Measurements from ENCODE around the gene ATP6V1G1.
"Not testable (repeated sequence)": the region's sequence is repeated elsewhere in the genome, so short reads cannot be mapped to it uniquely, and the experiment has no call there.

The ATP6V1G1 gene

DNA sequence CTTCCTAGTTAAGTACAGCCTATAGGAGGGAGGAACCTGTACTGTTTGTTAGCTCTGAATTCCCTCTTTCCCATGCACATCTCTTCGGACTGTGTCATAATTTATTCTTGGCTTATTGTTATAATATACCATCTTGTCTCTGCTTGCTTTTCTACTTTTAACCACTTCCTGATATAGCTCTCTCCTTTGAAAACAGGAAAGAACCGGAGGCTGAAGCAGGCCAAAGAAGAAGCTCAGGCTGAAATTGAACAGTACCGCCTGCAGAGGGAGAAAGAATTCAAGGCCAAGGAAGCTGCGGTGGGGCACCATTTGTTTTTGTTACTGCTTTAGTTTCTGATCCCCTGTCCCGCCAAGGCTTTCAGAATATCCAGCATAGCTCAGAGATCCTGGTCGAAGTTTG, 4.8 kb downstream of the ATP6V1G1 start:
- no peaks in the 10 kb centered on the region for H3K27me3 ChIP-seq (ENCODE audit: control insufficient read depth in 5 of 5, insufficient read depth in 4 of 5, low read length in 5 of 5)
- H3K27ac ChIP-seq (ENCODE audit: low read depth, low read length): peak overlapping the region; percentile 64
- H3K9me3 ChIP-seq (ENCODE audit: control insufficient read depth in 5 of 5, low read length in 5 of 5): no peaks in the 10 kb centered on the region
- H3K4me3 ChIP-seq (ENCODE audit: low read depth in 1 of 5, low read length in 5 of 5): no peak overlapping the region
- peaks cover 0 to 49% (median 47%) of the 10 kb centered on the region in 5 donors for H3K4me1 ChIP-seq (ENCODE audit: control insufficient read depth in 5 of 5, insufficient read depth in 5 of 5, low read length in 5 of 5)
- H3K9ac ChIP-seq (ENCODE audit: low read length in 5 of 5): peak overlapping the region; percentile 30 to 72 (median 54)
- H3K36me3 ChIP-seq (ENCODE audit: control insufficient read depth in 5 of 5, insufficient read depth in 5 of 5, low read length in 5 of 5): peaks cover 5 to 44% (median 36%) of the 10 kb centered on the region in 5 donors

DNA sequence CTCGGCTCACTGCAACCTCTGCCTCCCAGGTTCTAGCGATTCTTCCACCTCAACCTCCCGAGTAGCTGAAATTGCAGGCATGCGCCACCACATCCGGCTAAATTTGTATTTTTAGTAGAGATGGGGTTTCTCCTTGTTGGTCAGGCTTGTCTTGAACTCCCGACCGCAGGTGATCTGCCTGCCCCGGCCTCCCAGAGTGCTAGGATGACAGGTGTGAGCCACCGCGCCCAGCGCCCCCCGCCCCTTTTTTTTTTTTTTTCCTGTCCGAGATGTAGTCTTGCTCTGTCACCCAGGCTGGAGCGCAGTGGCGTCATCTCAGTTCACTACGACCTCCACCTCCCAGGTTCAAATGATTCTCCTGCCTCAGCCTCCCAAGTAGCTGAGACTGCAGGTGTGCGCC, 6.6 kb downstream of the ATP6V1G1 start:
- Histone ChIP-seq H3K9ac (ENCODE audit: low read length in 5 of 5) (no peak overlapping the region), H3K4me3 (ENCODE audit: low read depth in 1 of 5, low read length in 5 of 5) (no peak overlapping the region), H3K27me3 (ENCODE audit: control insufficient read depth in 5 of 5, insufficient read depth in 4 of 5, low read length in 5 of 5) (no peaks in the 10 kb centered on the region), H3K4me1 (ENCODE audit: control insufficient read depth in 5 of 5, insufficient read depth in 5 of 5, low read length in 5 of 5) (peaks cover 0 to 40% (median 33%) of the 10 kb centered on the region in 5 donors), H3K9me3 (ENCODE audit: control insufficient read depth in 5 of 5, low read length in 5 of 5) (no peaks in the 10 kb centered on the region), H3K27ac (ENCODE audit: low read depth, low read length) (no peak overlapping the region), H3K36me3 (ENCODE audit: control insufficient read depth in 5 of 5, insufficient read depth in 5 of 5, low read length in 5 of 5) (peaks cover 14 to 61% (median 53%) of the 10 kb centered on the region in 5 donors)

DNA sequence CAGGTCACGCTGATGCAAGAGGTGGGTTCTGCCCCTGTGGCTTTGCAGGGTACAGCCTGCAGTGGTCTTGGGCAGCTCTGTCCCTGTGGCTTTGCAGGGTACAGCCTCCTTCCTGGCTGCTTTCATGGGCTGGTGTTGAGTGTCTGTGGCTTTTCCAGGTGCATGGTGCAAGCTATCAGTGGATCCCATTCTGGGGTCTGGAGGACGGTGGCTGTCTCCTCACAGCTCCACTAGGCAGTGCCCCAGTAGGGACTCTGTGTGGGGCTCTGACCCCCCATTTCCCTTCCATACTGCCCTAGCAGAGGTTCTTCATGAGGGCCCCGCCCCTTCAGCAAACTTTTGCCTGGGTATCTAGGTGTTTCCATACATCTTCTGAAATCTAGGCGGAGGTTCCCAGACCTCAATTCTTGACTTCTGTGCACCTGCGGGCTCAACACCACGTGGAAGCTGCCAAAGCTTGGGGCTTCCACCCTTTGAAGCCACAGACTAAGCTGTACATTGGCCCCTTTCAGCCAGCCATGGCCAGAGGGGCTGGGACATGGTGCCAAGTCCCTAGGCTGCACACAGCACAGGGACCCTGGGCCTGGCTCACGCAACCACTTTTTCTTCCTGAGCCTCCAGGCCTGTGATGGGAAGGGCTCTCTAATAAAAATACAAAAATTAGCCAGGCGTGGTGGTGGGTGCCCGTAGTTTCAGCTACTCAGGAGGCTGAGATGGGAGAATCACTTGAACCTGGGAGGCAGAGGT, 13.1 kb downstream of the ATP6V1G1 start:
- peaks cover 17 to 51% (median 35%) of the 10 kb centered on the region in 5 donors for H3K36me3 ChIP-seq (ENCODE audit: control insufficient read depth in 5 of 5, insufficient read depth in 5 of 5, low read length in 5 of 5)
- not testable (repeated sequence) for H3K27me3 ChIP-seq (ENCODE audit: control insufficient read depth in 5 of 5, insufficient read depth in 4 of 5, low read length in 5 of 5); H3K9ac ChIP-seq (ENCODE audit: low read length in 5 of 5); H3K4me3 ChIP-seq (ENCODE audit: low read depth in 1 of 5, low read length in 5 of 5); H3K9me3 ChIP-seq (ENCODE audit: control insufficient read depth in 5 of 5, low read length in 5 of 5); H3K27ac ChIP-seq (ENCODE audit: low read depth, low read length)
- peaks cover 0 to 33% (median 15%) of the 10 kb centered on the region in 5 donors for H3K4me1 ChIP-seq (ENCODE audit: control insufficient read depth in 5 of 5, insufficient read depth in 5 of 5, low read length in 5 of 5)

DNA sequence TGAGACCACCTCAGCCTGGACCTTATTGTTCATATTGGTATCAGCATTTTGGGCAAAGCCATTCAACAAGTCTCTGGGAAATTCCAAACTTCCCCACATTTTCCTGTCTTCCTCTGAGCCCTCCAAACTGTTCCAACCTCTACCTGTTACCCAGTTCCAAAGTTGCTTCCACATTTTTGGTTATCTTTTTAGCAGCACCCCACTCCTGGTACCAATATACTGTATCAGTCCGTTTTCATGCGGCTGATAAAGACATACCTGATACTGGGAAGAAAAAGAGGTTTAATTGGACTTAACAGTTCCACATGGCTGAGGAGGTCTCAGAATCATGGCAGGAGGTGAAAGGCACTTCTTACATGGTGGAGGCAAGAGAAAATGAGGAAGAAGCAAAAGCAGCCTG, 14.2 kb downstream of the ATP6V1G1 start:
- H3K4me1 ChIP-seq (ENCODE audit: control insufficient read depth in 5 of 5, insufficient read depth in 5 of 5, low read length in 5 of 5): peaks cover 0 to 41% (median 25%) of the 10 kb centered on the region in 5 donors
- H3K4me3 ChIP-seq (ENCODE audit: low read depth in 1 of 5, low read length in 5 of 5); H3K9me3 ChIP-seq (ENCODE audit: control insufficient read depth in 5 of 5, low read length in 5 of 5); H3K27me3 ChIP-seq (ENCODE audit: control insufficient read depth in 5 of 5, insufficient read depth in 4 of 5, low read length in 5 of 5); H3K9ac ChIP-seq (ENCODE audit: low read length in 5 of 5): not testable (repeated sequence)
- peak overlapping the region; percentile 64 for H3K27ac ChIP-seq (ENCODE audit: low read depth, low read length)
- peaks cover 12 to 40% (median 27%) of the 10 kb centered on the region in 5 donors for H3K36me3 ChIP-seq (ENCODE audit: control insufficient read depth in 5 of 5, insufficient read depth in 5 of 5, low read length in 5 of 5)

DNA sequence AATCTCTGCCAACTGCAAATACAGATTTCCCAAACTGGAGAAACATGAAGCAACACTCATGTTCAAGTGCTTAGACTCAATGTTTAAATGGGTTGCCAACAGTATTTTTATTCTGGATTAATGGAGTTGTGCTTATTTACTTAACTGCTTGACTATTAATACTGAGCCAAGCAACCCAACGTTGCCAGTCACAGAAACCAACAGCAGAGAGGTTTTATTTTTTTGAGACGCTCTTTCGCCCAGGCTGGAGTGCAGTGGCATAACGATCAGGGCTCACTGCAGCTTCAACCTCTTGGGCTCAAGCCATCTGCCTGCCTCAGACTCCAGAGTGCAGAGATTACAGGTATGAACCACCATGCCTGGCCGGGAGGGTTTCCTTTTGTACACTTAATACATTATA, 15.1 kb downstream of the ATP6V1G1 start:
- peaks cover 12 to 34% (median 22%) of the 10 kb centered on the region in 5 donors for H3K36me3 ChIP-seq (ENCODE audit: control insufficient read depth in 5 of 5, insufficient read depth in 5 of 5, low read length in 5 of 5)
- no peaks in the 10 kb centered on the region for H3K27me3 ChIP-seq (ENCODE audit: control insufficient read depth in 5 of 5, insufficient read depth in 4 of 5, low read length in 5 of 5)
- H3K9ac ChIP-seq (ENCODE audit: low read length in 5 of 5): peak overlapping the region in 1 of 5 donors; percentile 5
- peak overlapping the region; percentile 64 for H3K27ac ChIP-seq (ENCODE audit: low read depth, low read length)
- H3K4me3 ChIP-seq (ENCODE audit: low read depth in 1 of 5, low read length in 5 of 5): no peak overlapping the region
- H3K4me1 ChIP-seq (ENCODE audit: control insufficient read depth in 5 of 5, insufficient read depth in 5 of 5, low read length in 5 of 5): peaks cover 2 to 50% (median 30%) of the 10 kb centered on the region in 5 donors
- H3K9me3 ChIP-seq (ENCODE audit: control insufficient read depth in 5 of 5, low read length in 5 of 5): peaks cover 0 to 5% (median 0%) of the 10 kb centered on the region in 5 donors

DNA sequence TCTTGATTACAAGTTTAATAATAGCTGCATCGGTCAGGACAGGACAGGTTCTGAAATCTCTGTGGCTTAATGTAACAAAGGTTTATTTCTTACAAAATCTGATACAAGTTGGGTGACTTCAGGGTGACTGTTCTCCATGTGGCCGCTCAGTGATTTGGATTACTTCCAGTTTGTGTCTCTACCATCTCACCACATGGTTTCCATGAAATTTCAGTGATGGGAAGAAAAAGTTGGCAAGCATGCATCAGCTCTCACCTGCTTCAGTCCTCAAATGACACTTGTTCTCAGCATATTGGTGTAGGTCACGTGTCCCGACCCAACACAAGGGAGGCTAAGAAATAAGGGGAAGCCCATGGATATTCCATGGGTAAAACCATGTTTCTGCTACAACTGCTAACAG, 15.7 kb downstream of the ATP6V1G1 start:
- Histone ChIP-seq H3K4me1 (ENCODE audit: control insufficient read depth in 5 of 5, insufficient read depth in 5 of 5, low read length in 5 of 5) (peaks cover 2 to 50% (median 30%) of the 10 kb centered on the region in 5 donors), H3K27me3 (ENCODE audit: control insufficient read depth in 5 of 5, insufficient read depth in 4 of 5, low read length in 5 of 5) (no peaks in the 10 kb centered on the region), H3K27ac (ENCODE audit: low read depth, low read length) (peak overlapping the region; percentile 64), H3K4me3 (ENCODE audit: low read depth in 1 of 5, low read length in 5 of 5) (no peak overlapping the region), H3K9me3 (ENCODE audit: control insufficient read depth in 5 of 5, low read length in 5 of 5) (peaks cover 0 to 5% (median 0%) of the 10 kb centered on the region in 5 donors), H3K9ac (ENCODE audit: low read length in 5 of 5) (no peak overlapping the region), H3K36me3 (ENCODE audit: control insufficient read depth in 5 of 5, insufficient read depth in 5 of 5, low read length in 5 of 5) (peaks cover 7 to 28% (median 17%) of the 10 kb centered on the region in 5 donors)

DNA sequence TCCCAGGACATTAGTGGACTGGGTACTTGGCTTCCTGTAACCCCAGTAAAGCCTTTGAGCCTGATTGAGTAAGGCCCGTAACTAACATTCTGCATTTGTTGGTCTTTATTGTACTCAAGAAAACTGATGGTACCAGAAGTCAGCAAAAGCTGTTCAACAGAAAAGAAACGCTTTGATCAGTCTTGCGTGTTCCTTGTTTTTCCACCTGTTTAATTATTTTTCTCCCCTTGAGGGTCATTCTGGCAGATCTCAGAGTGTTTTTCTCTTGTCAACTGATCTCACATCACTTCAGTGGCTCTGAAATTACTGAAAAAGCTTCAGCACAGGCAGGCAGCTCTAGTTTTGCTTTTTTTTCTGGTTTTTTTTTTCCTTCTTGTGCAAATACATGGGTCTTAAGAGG, 17.4 kb downstream of the ATP6V1G1 start:
- Histone ChIP-seq H3K9me3 (ENCODE audit: control insufficient read depth in 5 of 5, low read length in 5 of 5) (peaks cover 0 to 5% (median 0%) of the 10 kb centered on the region in 5 donors), H3K36me3 (ENCODE audit: control insufficient read depth in 5 of 5, insufficient read depth in 5 of 5, low read length in 5 of 5) (peaks cover 3 to 12% (median 5%) of the 10 kb centered on the region in 5 donors), H3K4me3 (ENCODE audit: low read depth in 1 of 5, low read length in 5 of 5) (no peak overlapping the region), H3K4me1 (ENCODE audit: control insufficient read depth in 5 of 5, insufficient read depth in 5 of 5, low read length in 5 of 5) (peaks cover 2 to 50% (median 30%) of the 10 kb centered on the region in 5 donors), H3K9ac (ENCODE audit: low read length in 5 of 5) (peak overlapping the region in 3 of 5 donors; percentile 43 to 63 (median 52)), H3K27ac (ENCODE audit: low read depth, low read length) (peak overlapping the region; percentile 82), H3K27me3 (ENCODE audit: control insufficient read depth in 5 of 5, insufficient read depth in 4 of 5, low read length in 5 of 5) (no peaks in the 10 kb centered on the region)

DNA sequence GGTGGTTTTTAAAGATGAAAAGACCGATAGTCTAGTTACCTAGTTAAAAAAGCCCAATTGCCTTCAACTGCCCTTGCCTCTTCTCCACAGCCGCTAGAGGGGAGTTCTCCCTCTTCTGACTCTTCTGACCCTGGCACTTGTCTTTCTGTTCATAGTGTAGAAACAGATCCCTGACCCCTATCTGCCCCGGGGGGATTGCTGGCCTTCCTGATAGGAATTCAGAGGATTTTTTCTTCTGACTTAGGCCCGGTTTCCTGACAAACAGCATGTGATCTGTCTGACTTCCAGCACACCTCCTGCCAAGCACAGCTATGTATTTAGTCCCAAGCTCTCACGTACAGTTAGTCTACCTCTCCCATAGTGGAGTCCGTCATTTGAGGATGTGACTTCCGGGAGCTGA, 18.5 kb downstream of the ATP6V1G1 start:
- peak overlapping the region; percentile 82 for H3K27ac ChIP-seq (ENCODE audit: low read depth, low read length)
- H3K27me3 ChIP-seq (ENCODE audit: control insufficient read depth in 5 of 5, insufficient read depth in 4 of 5, low read length in 5 of 5): no peaks in the 10 kb centered on the region
- H3K9me3 ChIP-seq (ENCODE audit: control insufficient read depth in 5 of 5, low read length in 5 of 5): peaks cover 0 to 5% (median 0%) of the 10 kb centered on the region in 5 donors
- no peak overlapping the region for H3K4me3 ChIP-seq (ENCODE audit: low read depth in 1 of 5, low read length in 5 of 5)
- peak overlapping the region in 3 of 5 donors; percentile 43 to 51 (median 46) for H3K9ac ChIP-seq (ENCODE audit: low read length in 5 of 5)
- H3K4me1 ChIP-seq (ENCODE audit: control insufficient read depth in 5 of 5, insufficient read depth in 5 of 5, low read length in 5 of 5): peaks cover 2 to 58% (median 36%) of the 10 kb centered on the region in 5 donors
- peaks cover 0 to 1% (median 0%) of the 10 kb centered on the region in 5 donors for H3K36me3 ChIP-seq (ENCODE audit: control insufficient read depth in 5 of 5, insufficient read depth in 5 of 5, low read length in 5 of 5)

DNA sequence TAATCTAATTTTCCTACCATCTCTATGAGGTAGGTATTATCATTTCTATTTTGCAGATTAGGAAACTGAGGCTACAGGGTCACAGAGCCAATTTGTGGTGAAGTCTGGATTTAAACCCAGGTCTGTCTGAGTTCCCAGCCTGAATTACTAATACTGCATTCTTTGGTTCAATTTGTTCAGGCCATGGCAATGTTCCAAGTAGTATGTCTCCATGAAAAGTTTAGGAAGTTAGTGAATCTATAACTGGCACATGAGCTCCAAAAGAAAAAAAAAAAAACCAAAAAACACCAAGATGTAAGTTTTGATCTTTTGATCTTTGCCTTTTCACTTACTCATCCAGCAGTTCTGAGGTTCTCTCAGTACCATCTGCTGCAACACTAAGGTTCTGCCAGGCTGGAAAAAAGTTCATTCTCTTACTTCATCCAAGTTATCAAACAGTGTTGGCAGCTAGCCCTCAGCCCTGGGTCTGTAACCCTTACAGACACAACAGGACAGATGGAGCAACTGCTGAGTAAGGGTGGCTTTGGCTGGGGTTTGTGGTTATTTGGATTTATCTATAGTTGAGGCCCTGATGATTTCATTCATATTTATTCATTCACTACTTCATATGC, 19.1 kb downstream of the ATP6V1G1 start:
- H3K27ac ChIP-seq (ENCODE audit: low read depth, low read length): peak overlapping the region; percentile 82
- no peaks in the 10 kb centered on the region for H3K27me3 ChIP-seq (ENCODE audit: control insufficient read depth in 5 of 5, insufficient read depth in 4 of 5, low read length in 5 of 5)
- H3K9me3 ChIP-seq (ENCODE audit: control insufficient read depth in 5 of 5, low read length in 5 of 5): peaks cover 0 to 5% (median 0%) of the 10 kb centered on the region in 5 donors
- H3K4me1 ChIP-seq (ENCODE audit: control insufficient read depth in 5 of 5, insufficient read depth in 5 of 5, low read length in 5 of 5): peaks cover 2 to 59% (median 38%) of the 10 kb centered on the region in 5 donors
- peak overlapping the region in 3 of 5 donors; percentile 6 to 51 (median 46) for H3K9ac ChIP-seq (ENCODE audit: low read length in 5 of 5)
- H3K4me3 ChIP-seq (ENCODE audit: low read depth in 1 of 5, low read length in 5 of 5): no peak overlapping the region
- no peaks in the 10 kb centered on the region for H3K36me3 ChIP-seq (ENCODE audit: control insufficient read depth in 5 of 5, insufficient read depth in 5 of 5, low read length in 5 of 5)

Measured in subcutaneous abdominal adipose tissue (tissue), 5 donors.